ENCODE data around the gene TMEM121. TPM values are rescaled to one million over a fixed set of nuclear protein-coding genes. Genes with fewer than 3 reads are reported as not detected.
"Not testable (repeated sequence)": the region's sequence is repeated elsewhere in the genome, so short reads cannot be mapped to it uniquely, and the experiment has no call there.

The TMEM121 gene
- total RNA-seq, 1 donor from 2014 or later, result 5.5 TPM

- no peak overlapping the region for H3K27ac Mint-ChIP-seq
- no peaks in the 10 kb centered on the region for H3K36me3 Mint-ChIP-seq
- H3K4me3 Mint-ChIP-seq, result no peak overlapping the region
- H3K4me1 Mint-ChIP-seq (ENCODE audit: unreplicated experiment), result no peaks in the 10 kb centered on the region
- no peak for DNase-seq (ENCODE audit: extremely low spot score, unreplicated experiment)
- H3K27me3 Mint-ChIP-seq, result peaks cover 2% of the 10 kb centered on the region
- H3K9me3 Mint-ChIP-seq, result no peaks in the 10 kb centered on the region
- TF ChIP-seq CTCF (conservative IDR thresholded peaks at IDR 0.05), result no peak
Measured at GRCh38 chr14:105540811-105541210, 14.4 kb downstream of the TMEM121 start.

GRCh38 chr14:105541218-105541875, 15.0 kb downstream of the TMEM121 start:
- H3K36me3 Mint-ChIP-seq, result no peaks in the 10 kb centered on the region
- no peak for DNase-seq (ENCODE audit: extremely low spot score, unreplicated experiment)
- no peak overlapping the region for H3K27ac Mint-ChIP-seq
- no peaks in the 10 kb centered on the region for H3K9me3 Mint-ChIP-seq
- H3K4me3 Mint-ChIP-seq, result no peak overlapping the region
- H3K4me1 Mint-ChIP-seq (ENCODE audit: unreplicated experiment), result no peaks in the 10 kb centered on the region
- TF ChIP-seq CTCF (conservative IDR thresholded peaks at IDR 0.05), result no peak
- H3K27me3 Mint-ChIP-seq, result peaks cover 2% of the 10 kb centered on the region

GRCh38 chr14:105545676-105546075, 19.3 kb downstream of the TMEM121 start:
- H3K9me3 Mint-ChIP-seq, result peaks cover 14% of the 10 kb centered on the region
- not testable (repeated sequence) for H3K4me3 Mint-ChIP-seq; H3K36me3 Mint-ChIP-seq; DNase-seq (ENCODE audit: extremely low spot score, unreplicated experiment); H3K4me1 Mint-ChIP-seq (ENCODE audit: unreplicated experiment); H3K27me3 Mint-ChIP-seq; H3K27ac Mint-ChIP-seq

DNA sequence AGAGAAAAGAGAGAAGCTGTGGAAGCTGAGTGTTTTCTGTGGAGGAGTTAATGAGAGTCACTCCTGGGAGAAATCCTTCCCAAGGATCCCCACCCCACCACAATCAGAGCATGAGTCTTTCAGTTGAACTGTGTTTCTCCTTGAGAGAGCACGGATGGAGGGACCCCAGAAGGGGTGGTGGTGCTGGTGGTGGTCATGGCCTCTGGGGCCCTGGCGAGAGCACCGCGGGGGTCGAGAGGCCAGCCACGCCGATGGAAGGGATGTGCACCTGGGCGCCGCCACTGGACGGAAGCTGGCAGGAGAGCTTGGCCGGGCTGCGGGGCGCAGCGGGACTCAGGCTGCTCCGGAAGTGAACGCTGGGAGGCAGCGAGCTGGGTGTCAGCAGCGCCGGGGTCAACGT, 20.0 kb downstream of the TMEM121 start:
- H3K4me3 Mint-ChIP-seq; H3K36me3 Mint-ChIP-seq; H3K27ac Mint-ChIP-seq; H3K27me3 Mint-ChIP-seq; H3K4me1 Mint-ChIP-seq (ENCODE audit: unreplicated experiment); DNase-seq (ENCODE audit: extremely low spot score, unreplicated experiment): not testable (repeated sequence)
- peaks cover 14% of the 10 kb centered on the region for H3K9me3 Mint-ChIP-seq

DNA sequence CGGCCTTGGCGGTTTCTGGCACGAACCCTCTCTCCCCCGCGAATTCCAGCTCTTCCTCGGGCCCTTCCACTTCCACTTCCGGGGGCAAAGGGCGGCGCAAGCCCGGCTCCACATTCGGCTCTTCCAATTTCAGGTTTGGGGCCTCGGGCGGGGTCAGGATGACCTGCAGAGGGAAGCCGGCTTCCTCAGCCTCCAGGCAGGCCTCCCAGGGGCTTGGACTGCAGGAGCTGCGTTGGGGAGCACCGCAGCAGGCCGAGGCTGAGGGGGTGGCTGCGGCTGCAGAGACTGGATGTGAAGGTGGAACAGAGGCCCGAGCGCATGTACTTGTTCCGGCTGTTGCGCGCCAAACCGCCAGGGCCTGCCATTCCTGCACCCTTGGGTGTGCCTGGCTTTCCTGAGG, 20.7 kb downstream of the TMEM121 start:
- H3K27ac Mint-ChIP-seq; H3K36me3 Mint-ChIP-seq; H3K4me3 Mint-ChIP-seq; DNase-seq (ENCODE audit: extremely low spot score, unreplicated experiment); H3K27me3 Mint-ChIP-seq; H3K4me1 Mint-ChIP-seq (ENCODE audit: unreplicated experiment): not testable (repeated sequence)
- peaks cover 14% of the 10 kb centered on the region for H3K9me3 Mint-ChIP-seq

DNA sequence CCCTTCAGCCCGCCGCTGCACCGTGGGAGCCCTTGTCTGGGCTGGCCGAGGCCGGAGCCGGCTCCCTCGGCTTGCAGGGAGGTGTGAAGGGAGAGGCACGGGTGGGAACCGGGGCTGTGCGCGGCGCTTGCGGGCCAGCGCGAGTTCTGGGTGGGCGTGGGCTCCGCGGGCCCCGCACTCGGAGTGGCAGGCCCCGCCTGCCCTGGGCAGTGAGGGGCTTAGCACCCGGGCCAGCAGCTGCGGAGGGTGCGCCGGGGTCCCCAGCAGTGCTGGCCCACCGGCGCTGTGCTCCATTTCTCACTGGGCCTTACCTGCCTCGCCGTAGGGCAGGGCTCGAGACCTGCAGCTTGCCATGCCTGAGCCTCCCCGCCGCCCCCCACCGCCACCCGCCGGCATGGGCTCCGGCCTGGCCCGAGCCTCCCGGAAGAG, 21.4 kb downstream of the TMEM121 start:
- H3K27me3 Mint-ChIP-seq, result no peaks in the 10 kb centered on the region
- H3K4me1 Mint-ChIP-seq (ENCODE audit: unreplicated experiment), result no peaks in the 10 kb centered on the region
- H3K27ac Mint-ChIP-seq, result no peak overlapping the region
- H3K9me3 Mint-ChIP-seq, result peaks cover 14% of the 10 kb centered on the region
- no peak overlapping the region for H3K4me3 Mint-ChIP-seq
- no peaks in the 10 kb centered on the region for H3K36me3 Mint-ChIP-seq
- no peak for DNase-seq (ENCODE audit: extremely low spot score, unreplicated experiment)
- no peak for TF ChIP-seq CTCF (conservative IDR thresholded peaks at IDR 0.05)

- Mint-ChIP-seq H3K4me3 (no peak overlapping the region), H3K4me1 (ENCODE audit: unreplicated experiment) (no peaks in the 10 kb centered on the region), H3K9me3 (peaks cover 14% of the 10 kb centered on the region), H3K27ac (no peak overlapping the region), H3K36me3 (no peaks in the 10 kb centered on the region), H3K27me3 (no peaks in the 10 kb centered on the region)
- DNase-seq (ENCODE audit: extremely low spot score, unreplicated experiment), result no peak
- no peak for TF ChIP-seq CTCF (conservative IDR thresholded peaks at IDR 0.05)
Measured at GRCh38 chr14:105549481-105549880, 23.1 kb downstream of the TMEM121 start.

Measured in type B pancreatic cell (in vitro differentiated cells).